GM21381 (cell line): ENCODE measurements around the gene CLIC4.
"Not testable (repeated sequence)": the region's sequence is repeated elsewhere in the genome, so short reads cannot be mapped to it uniquely, and the experiment has no call there.

ENCODE experiments used
- ATAC-seq: cut with Tn5 transposase; IDR thresholded peaks from one replicate; pipeline ENCODE4 v1.9.1; 2021; ENCODE audit warnings: mild to moderate bottlenecking, moderate library complexity; ENCODE audit not compliant: unreplicated experiment

CLIC4 gene

GRCh38 chr1:24803987-24804530 lies 58.8 kb downstream of the CLIC4 start:
- ATAC-seq = no peak

GRCh38 chr1:24805534-24806301 lies 60.5 kb downstream of the CLIC4 start:
- ATAC-seq = no peak

- no peak for ATAC-seq
Measured at GRCh38 chr1:24806588-24806987, 61.3 kb downstream of the CLIC4 start.

GRCh38 chr1:24811494-24811893 lies 66.2 kb downstream of the CLIC4 start:
- not testable (repeated sequence) for ATAC-seq

GRCh38 chr1:24820221-24820620 lies 75.0 kb downstream of the CLIC4 start:
- not testable (repeated sequence) for ATAC-seq

GRCh38 chr1:24822887-24823286 lies 77.6 kb downstream of the CLIC4 start:
- ATAC-seq = no peak

GRCh38 chr1:24823486-24823885 lies 78.2 kb downstream of the CLIC4 start:
- ATAC-seq = not testable (repeated sequence)

- no peak for ATAC-seq
Measured at GRCh38 chr1:24825174-24825573, 79.9 kb downstream of the CLIC4 start.

GRCh38 chr1:24826510-24826909 lies 81.3 kb downstream of the CLIC4 start:
- no peak for ATAC-seq

- no peak for ATAC-seq
Measured at GRCh38 chr1:24827379-24828135, 82.3 kb downstream of the CLIC4 start.

GRCh38 chr1:24828183-24828886 lies 83.1 kb downstream of the CLIC4 start:
- ATAC-seq = no peak

GRCh38 chr1:24828887-24829192 lies 83.6 kb downstream of the CLIC4 start:
- ATAC-seq = no peak

GRCh38 chr1:24830680-24831272 lies 85.5 kb downstream of the CLIC4 start:
- no peak for ATAC-seq

GRCh38 chr1:24841593-24841992 lies 96.3 kb downstream of the CLIC4 start:
- no peak for ATAC-seq

GRCh38 chr1:24846671-24847070 lies 101.4 kb downstream of the CLIC4 start:
- no peak for ATAC-seq

GRCh38 chr1:24847995-24848881 lies 103.0 kb downstream of the CLIC4 start:
- ATAC-seq = peak; percentile 86

GRCh38 chr1:24849672-24850295 lies 104.5 kb downstream of the CLIC4 start:
- no peak for ATAC-seq

- ATAC-seq = no peak
Measured at GRCh38 chr1:24850328-24850920, 105.2 kb downstream of the CLIC4 start.

- ATAC-seq = no peak
Measured at GRCh38 chr1:24853649-24854048, 108.4 kb downstream of the CLIC4 start.
